Hepatocyte (in vitro differentiated cells): ENCODE results near the gene PIP5K1C. TPM values are rescaled to one million over a fixed set of nuclear protein-coding genes. Genes with fewer than 3 reads are reported as not detected.
A peak's percentile ranks its signal among the peaks of the same experiment; 100 is the strongest.

Experiments used
- DNase-seq: peaks from one replicate; pipeline ENCODE4 v3.0.0-alpha.2; 2016; ENCODE audit warnings: low spot score
- H2AFZ ChIP-seq: fragments of 200-600 bp; sonication (generic); 2 replicates; pipeline ENCODE4 v1.6.0; 2016; ENCODE audit warnings: antibody characterized with exemption, mild to moderate bottlenecking
- H3K27ac ChIP-seq: fragments of 200-600 bp; sonication (generic); 2 replicates; pipeline ENCODE4 v1.5.1; 2016; ENCODE audit warnings: mild to moderate bottlenecking
- H3K27me3 ChIP-seq: fragments of 200-600 bp; sonication (generic); 2 replicates; pipeline ENCODE4 v1.6.1; 2016
- H3K36me3 ChIP-seq: fragments of 200-600 bp; sonication (generic); replicated peaks from 2 replicates; pipeline ENCODE4 v1.5.1; 2016; ENCODE audit warnings: low read depth; ENCODE audit not compliant: insufficient read depth
- H3K4me1 ChIP-seq: fragments of 200-600 bp; sonication (generic); 2 replicates; pipeline ENCODE4 v1.5.1; 2016; ENCODE audit warnings: mild to moderate bottlenecking, moderate library complexity; ENCODE audit not compliant: insufficient read depth
- H3K4me2 ChIP-seq: fragments of 200-600 bp; sonication (generic); 2 replicates; pipeline ENCODE4 v1.6.0; 2016
- H3K4me3 ChIP-seq: fragments of 200-600 bp; sonication (generic); 2 replicates; pipeline ENCODE4 v1.5.1; 2016; ENCODE audit warnings: mild to moderate bottlenecking
- H3K79me2 ChIP-seq: fragments of 200-600 bp; sonication (generic); 2 replicates; pipeline ENCODE4 v1.6.0; 2017; ENCODE audit warnings: mild to moderate bottlenecking
- H3K9me2 ChIP-seq: fragments of 200-600 bp; sonication (generic); replicated peaks from 2 replicates; pipeline ENCODE4 v1.6.0; 2017; ENCODE audit warnings: mild to moderate bottlenecking; ENCODE audit not compliant: insufficient read depth
- H3K9me3 ChIP-seq: fragments of 200-600 bp; sonication (generic); 2 replicates; pipeline ENCODE4 v1.5.1; 2016; ENCODE audit warnings: low read depth, mild to moderate bottlenecking
- H4K20me1 ChIP-seq: fragments of 200-600 bp; sonication (generic); 2 replicates; pipeline ENCODE4 v1.6.0; 2016; ENCODE audit warnings: mild to moderate bottlenecking; ENCODE audit not compliant: insufficient read depth, poor library complexity, severe bottlenecking
- CTCF ChIP-seq: fragments of 200-600 bp; sonication (generic); IDR thresholded peaks from 2 replicates; pipeline ENCODE4 v1.5.1; 2016; ENCODE audit warnings: antibody characterized with exemption, mild to moderate bottlenecking; ENCODE audit not compliant: poor library complexity
- EZH2 ChIP-seq: fragments of 200-600 bp; sonication (generic); IDR thresholded peaks from 2 replicates; pipeline ENCODE4 v1.6.1; 2016; ENCODE audit warnings: antibody characterized with exemption, mild to moderate bottlenecking, borderline replicate concordance
- EZH2phosphoT487 ChIP-seq: fragments of 200-600 bp; sonication (generic); IDR thresholded peaks from one replicate; pipeline ENCODE4 v1.6.1; 2018; ENCODE audit warnings: antibody characterized with exemption, mild to moderate bottlenecking, low read depth, moderate library complexity; ENCODE audit not compliant: unreplicated experiment, severe bottlenecking
- WGBS: methylation state at CpG from one replicate; pipeline ENCODE4 v1.1.6; 2016; ENCODE audit warnings: low lambda C conversion rate; ENCODE audit errors: missing lambda C conversion rate; 5-methylcytosine and 5-hydroxymethylcytosine counted together
- polyA plus RNA-seq: library from polyadenylated mRNA; unstranded; fragments of >200 nt; fragmentation: Nextera tagmentation; extraction: Ambion mirVana; gene quantifications from 2 replicates; pipeline ENCODE4 v1.2.1, GENCODE V29; 2016
- total RNA-seq: library from RNA; depleted of rRNA; stranded (reverse); fragments of >200 nt; gene quantifications from 2 replicates; pipeline ENCODE4 v1.2.3, GENCODE V29; 2014

Gene PIP5K1C
- total and polyA plus RNA-seq, 2 experiments from 2014 or later: 20.7 to 37.1 TPM

GRCh38 chr19:3609779-3610719 is 90.2 kb downstream of the PIP5K1C start:
- Histone ChIP-seq H3K79me2 (no peaks in the 10 kb centered on the region), H3K27ac (no peak overlapping the region), H3K27me3 (peaks cover 24% of the 10 kb centered on the region), H4K20me1 (no peaks in the 10 kb centered on the region), H3K4me3 (no peak overlapping the region), H2AFZ (no peak overlapping the region), H3K4me1 (peaks cover 17% of the 10 kb centered on the region), H3K36me3 (no peaks in the 10 kb centered on the region), H3K4me2 (no peak overlapping the region), H3K9me3 (no peaks in the 10 kb centered on the region), H3K9me2 (no peaks in the 10 kb centered on the region)
- 88% methylated on average over 24 of the region's 24 CpGs for WGBS
- no peak for DNase-seq
- TF ChIP-seq EZH2: no peak
- no peak for TF ChIP-seq CTCF
- no peak for TF ChIP-seq EZH2phosphoT487

GRCh38 chr19:3608750-3609322 is 91.4 kb downstream of the PIP5K1C start:
- Histone ChIP-seq H3K79me2 (no peaks in the 10 kb centered on the region), H3K9me3 (no peaks in the 10 kb centered on the region), H4K20me1 (no peaks in the 10 kb centered on the region), H3K27ac (no peak overlapping the region), H3K4me1 (peaks cover 17% of the 10 kb centered on the region), H2AFZ (no peak overlapping the region), H3K4me3 (no peak overlapping the region), H3K27me3 (peaks cover 27% of the 10 kb centered on the region), H3K9me2 (no peaks in the 10 kb centered on the region), H3K36me3 (no peaks in the 10 kb centered on the region), H3K4me2 (no peak overlapping the region)
- no peak for TF ChIP-seq CTCF
- TF ChIP-seq EZH2: no peak
- no peak for TF ChIP-seq EZH2phosphoT487
- 95% methylated on average over 16 of the region's 21 CpGs for WGBS
- DNase-seq: no peak

- peak overlapping the region; percentile 82 for H3K4me2 ChIP-seq
- peak overlapping the region; percentile 53 for H3K27ac ChIP-seq
- no peak overlapping the region for H3K4me3 ChIP-seq
- peaks cover 17% of the 10 kb centered on the region for H3K4me1 ChIP-seq
- DNase-seq: no peak
- no peaks in the 10 kb centered on the region for H3K9me2 ChIP-seq
- H2AFZ ChIP-seq: no peak overlapping the region
- H3K36me3 ChIP-seq: no peaks in the 10 kb centered on the region
- H4K20me1 ChIP-seq: no peaks in the 10 kb centered on the region
- 58% methylated on average over 3 of the region's 3 CpGs for WGBS
- no peaks in the 10 kb centered on the region for H3K79me2 ChIP-seq
- H3K9me3 ChIP-seq: no peaks in the 10 kb centered on the region
- peaks cover 27% of the 10 kb centered on the region for H3K27me3 ChIP-seq
- no peak for TF ChIP-seq EZH2
- TF ChIP-seq CTCF: no peak
- TF ChIP-seq EZH2phosphoT487: no peak
Measured at GRCh38 chr19:3608079-3608641, 92.1 kb downstream of the PIP5K1C start.
